NCI-H510A treated with DMSO at 0.1 percent for 48 hours (cell line): ENCODE data around the gene CASK.

Experiments used
- DNase-seq: peaks from one replicate; lab custom pipeline; 2025; lab: John Stamatoyannopoulos, UW

Gene CASK

GRCh38 chrX:41828826-41829225, 94.5 kb downstream of the CASK start:
- no peak for DNase-seq

GRCh38 chrX:41827886-41828285, 95.5 kb downstream of the CASK start:
- no peak for DNase-seq

- DNase-seq, result no peak
These were observed 97.6 kb downstream of the CASK start for GRCh38 chrX:41825796-41826195.

GRCh38 chrX:41824551-41824950, 98.8 kb downstream of the CASK start:
- DNase-seq, result no peak

- DNase-seq, result no peak
These were observed 100.0 kb downstream of the CASK start for GRCh38 chrX:41823402-41823801.

GRCh38 chrX:41822892-41823291, 100.5 kb downstream of the CASK start:
- DNase-seq, result no peak

- no peak for DNase-seq
These were observed 115.3 kb downstream of the CASK start for GRCh38 chrX:41808047-41808446.

GRCh38 chrX:41802958-41803357, 120.4 kb downstream of the CASK start:
- no peak for DNase-seq

- no peak for DNase-seq
These were observed 123.7 kb downstream of the CASK start for GRCh38 chrX:41799661-41800060.

GRCh38 chrX:41796577-41796976, 126.8 kb downstream of the CASK start:
- DNase-seq, result no peak

- no peak for DNase-seq
These were observed 127.3 kb downstream of the CASK start for GRCh38 chrX:41796046-41796445.

GRCh38 chrX:41789374-41789773, 134.0 kb downstream of the CASK start:
- no peak for DNase-seq

- no peak for DNase-seq
These were observed 137.7 kb downstream of the CASK start for GRCh38 chrX:41785685-41786084.

- no peak for DNase-seq
These were observed 141.9 kb downstream of the CASK start for GRCh38 chrX:41781500-41781899.

- DNase-seq, result no peak
These were observed 143.4 kb downstream of the CASK start for GRCh38 chrX:41779941-41780340.

GRCh38 chrX:41779030-41779564, 144.3 kb downstream of the CASK start:
- peak; percentile 6 for DNase-seq

GRCh38 chrX:41761702-41762101, 161.7 kb downstream of the CASK start:
- DNase-seq, result no peak

GRCh38 chrX:41761169-41761568, 162.2 kb downstream of the CASK start:
- no peak for DNase-seq

GRCh38 chrX:41759817-41760216, 163.5 kb downstream of the CASK start:
- no peak for DNase-seq

GRCh38 chrX:41758401-41758800, 165.0 kb downstream of the CASK start:
- no peak for DNase-seq

GRCh38 chrX:41750716-41751115, 172.6 kb downstream of the CASK start:
- no peak for DNase-seq

- DNase-seq, result no peak
These were observed 183.5 kb downstream of the CASK start for GRCh38 chrX:41739871-41740270.

GRCh38 chrX:41737065-41737464, 186.3 kb downstream of the CASK start:
- DNase-seq, result no peak

GRCh38 chrX:41734530-41734929, 188.8 kb downstream of the CASK start:
- DNase-seq, result no peak

- no peak for DNase-seq
These were observed 189.4 kb downstream of the CASK start for GRCh38 chrX:41733939-41734338.
